NCI-H1694 (cell line): ENCODE results near the gene CD58.

ENCODE experiments used
- DNase-seq: peaks from one replicate; lab custom pipeline; 2025; lab: John Stamatoyannopoulos, UW

Gene CD58

DNA sequence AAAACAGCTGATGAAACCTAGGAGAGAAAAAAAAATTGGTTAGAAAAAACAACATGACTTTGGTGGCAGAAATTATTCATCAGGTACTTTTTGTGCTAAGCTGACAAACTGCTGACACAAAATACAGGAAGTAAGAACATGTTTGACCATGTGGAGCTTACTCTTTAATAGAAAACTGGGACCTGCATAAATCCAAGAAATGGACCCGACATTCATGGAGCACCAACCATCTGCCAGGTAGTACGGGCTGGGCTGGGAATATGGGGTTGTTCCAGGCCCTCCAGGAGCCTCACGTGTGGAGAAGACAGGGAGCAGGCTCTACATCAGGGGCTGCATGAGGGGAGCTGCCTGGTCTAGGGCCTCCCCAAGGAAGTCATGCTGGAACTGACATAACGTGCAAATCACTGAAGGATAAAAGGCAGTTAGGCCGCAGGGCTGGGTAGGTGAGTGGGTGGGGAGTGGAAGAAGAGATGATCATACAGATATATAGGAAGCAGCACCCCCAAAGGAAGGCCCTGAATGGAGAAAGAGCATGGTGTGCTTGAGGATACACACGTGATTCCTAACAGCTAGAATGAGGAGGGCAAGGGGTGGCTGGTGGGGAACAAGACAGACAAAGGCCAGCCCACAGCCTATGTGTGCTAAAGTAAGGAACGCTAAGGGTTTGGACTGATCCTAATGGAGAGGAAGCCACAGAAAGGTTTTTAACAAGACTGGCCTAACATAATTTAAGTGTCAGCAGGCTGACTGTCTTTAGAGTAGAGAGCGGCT lies 26.1 kb downstream of the CD58 start:
- DNase-seq: no peak

DNA sequence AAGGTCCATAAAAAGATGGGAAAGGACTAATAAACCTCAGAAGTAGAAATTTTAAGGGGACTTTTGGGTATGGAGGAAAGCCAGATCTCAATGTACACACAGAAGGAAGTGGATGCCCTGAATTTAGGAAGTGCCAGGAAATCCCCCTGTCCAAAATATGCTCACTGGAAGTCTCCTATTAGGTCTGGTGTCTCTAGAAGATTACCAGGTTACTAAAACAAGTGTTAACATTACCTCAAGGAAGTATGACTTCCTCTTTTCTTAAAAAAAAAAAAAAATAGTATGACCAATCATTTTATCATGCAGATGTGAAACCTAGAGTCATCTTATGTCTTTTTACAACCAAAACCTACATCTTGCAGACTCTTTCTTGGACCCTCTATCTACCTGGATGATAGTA lies 30.7 kb downstream of the CD58 start:
- no peak for DNase-seq

DNA sequence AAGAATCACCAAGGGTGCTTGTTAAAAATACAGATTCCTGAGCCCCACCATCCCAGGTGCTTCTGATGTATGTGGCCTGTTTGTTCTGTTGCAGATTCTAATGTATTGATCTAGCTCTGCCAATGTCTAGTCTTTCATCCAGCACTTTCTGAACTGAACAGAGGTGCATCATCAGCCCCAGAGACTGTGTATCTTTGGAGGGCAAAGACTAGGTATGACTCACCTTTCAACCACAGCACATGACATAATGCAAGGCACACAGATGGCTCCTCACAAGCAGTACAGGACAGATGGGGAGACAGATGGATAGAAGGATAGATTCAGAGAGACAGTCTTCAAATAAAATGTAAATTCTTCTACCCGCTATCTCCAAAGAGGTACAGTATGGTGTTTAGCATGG lies 32.3 kb downstream of the CD58 start:
- DNase-seq: peak; percentile 38

DNA sequence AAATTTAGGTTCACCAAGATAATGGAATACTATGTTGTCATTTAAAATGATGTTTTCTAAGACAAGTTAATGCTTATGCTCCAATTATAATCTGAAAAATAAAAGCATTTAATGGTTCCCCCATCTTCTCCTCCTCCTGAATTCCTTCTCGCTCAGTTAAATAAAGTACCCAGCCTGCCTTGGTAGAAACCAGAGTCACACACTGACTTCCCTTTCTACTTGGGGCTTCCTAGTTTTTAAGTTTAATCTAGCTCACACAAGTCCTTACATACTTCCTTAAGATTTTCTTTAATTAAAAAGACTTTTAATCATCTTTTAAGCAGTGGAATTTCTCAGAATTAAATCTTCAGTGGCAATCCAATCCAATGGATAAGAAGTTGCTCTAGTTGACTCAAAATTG lies 32.9 kb downstream of the CD58 start:
- no peak for DNase-seq

DNA sequence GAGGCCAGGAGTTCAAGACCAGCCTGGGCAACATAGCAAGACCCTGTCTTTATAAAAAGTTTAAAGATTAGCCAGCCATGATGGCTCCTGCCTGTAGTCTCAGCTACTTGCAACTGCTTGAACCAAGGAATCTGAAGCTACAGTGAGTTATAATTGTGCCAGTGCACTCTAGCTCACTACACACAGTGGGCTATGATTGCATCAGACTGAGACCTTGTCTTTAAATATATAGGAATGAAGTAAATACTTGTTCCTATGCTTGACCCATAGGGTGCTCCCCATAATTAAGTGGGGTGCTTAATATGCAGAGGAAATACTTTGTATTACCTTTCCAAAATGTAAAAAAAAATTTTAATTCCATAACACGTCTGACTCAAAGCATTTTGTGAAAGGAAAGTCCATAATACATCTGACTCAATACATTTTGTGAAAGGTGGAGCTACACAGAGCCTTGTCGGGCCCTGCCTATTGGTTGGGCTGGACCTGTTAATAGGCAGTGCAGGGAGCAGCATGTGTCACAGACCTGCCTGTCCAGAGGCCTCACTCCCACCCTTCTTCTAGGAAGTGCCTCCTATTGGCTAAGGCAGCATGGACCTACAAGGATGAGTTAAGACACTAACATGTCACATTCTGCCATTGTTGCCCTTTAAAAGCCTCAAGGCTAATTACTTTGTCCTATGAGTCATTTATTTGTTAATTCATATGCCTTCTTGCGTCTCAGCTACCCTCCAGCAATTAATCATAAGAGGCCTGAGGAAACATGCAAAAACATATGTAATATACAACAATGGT lies 33.6 kb downstream of the CD58 start:
- no peak for DNase-seq

DNA sequence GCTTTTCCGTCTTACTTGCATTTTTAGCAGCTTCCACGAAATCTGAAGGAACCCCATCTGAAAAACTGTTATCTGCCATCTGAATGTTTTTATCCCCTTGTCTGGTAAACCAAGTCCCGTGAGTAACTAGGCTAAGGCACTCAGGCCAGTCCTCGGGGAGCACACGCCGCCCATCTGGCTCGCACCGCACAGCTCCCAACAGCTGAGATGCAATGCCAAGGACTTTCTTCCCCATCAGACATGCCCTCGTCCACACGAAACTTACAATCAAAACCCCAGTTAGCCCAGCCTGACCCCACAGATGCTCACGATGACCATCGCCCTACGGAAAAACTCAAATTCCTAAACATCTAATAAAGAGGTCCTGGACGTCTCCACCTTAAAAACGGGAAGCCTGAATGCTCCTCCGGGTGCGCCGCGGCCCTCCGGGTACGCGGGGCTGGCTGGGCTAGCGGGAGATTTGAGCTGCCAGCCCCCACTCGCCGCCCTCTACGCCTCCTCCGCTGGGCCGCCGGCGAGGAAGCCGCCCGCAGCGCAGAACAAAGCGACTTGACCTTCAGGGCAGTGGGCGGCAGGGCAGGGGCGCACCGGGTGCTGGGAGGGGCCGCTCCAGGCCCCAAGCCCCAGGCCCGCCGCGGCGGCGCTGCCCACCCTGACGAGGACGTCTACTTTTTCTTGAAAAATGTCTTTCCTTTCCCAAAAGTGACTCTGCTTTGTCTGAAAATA lies 36.6 kb downstream of the CD58 start:
- no peak for DNase-seq

DNA sequence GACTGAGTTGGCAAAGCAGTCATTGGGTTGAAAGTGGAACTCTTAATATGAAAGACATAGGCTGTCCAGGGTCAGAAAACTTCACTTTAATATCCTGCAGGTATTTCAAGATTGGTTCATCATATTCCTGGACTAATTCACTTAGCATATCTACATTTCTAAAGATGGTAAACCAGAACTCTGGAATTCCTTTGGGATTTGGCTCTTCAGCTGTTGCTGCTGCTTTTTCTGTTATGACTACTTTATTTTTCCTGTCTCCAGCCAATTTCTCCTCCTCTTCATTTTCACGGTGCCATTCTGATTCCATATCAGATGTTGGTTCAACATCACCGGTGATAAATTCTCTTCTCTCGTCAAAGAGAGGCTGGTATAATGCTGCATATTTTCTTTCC lies 37.4 kb downstream of the CD58 start:
- no peak for DNase-seq

DNA sequence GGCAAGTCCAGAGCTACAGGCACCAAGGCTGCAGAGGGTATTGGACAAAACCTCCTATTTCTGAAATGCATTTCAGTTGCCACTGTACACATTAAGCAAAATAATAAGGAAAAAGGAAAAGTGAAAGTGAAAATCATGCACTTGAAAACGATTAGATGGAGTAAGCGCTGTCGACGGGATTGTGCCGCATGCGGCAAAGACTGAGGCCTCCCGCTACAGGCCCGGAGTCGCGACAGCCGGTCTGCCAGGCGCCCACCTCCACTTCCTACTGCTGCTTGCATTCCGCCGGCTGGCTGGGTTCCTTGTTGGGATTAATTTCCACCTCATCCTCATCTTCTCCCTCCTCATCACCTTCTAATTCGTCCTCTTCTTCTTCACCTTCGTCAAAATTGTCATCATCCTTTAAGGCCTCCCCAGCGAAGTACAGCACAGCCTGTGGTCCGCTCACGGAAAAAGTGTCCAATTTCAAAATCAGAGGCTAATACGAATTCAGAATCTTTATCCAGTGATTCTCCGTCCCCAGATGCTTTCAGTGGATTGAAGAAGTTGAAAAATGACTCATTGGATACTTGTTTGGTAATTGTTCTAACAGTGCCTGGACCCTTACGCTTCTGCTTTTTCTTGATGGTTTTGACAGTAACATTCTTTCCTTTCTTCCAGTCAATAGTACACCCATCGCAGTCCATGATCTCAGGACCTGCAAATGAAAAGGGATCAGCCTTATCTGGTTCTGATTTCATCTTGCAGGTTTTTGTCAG lies 38.0 kb downstream of the CD58 start:
- DNase-seq: no peak

DNA sequence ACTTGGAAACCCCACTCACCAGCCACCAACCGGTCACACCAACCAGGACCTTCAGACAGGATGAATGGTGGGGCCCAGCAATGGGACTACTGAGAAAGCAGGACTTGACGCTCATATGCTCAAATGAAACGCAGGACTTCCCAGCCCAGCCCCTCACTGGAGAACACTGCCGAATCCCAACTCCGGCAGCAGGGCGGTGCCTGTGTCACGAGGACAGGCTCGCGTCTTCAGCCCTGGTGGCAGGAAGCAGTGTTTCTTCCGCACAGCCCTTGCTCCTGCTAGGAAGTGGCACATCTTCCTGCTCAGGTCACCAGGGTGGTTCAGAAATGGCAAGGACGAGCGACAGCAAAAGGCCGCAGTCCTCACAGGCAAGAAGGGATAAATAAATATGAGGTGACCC lies 38.9 kb downstream of the CD58 start:
- no peak for DNase-seq

DNA sequence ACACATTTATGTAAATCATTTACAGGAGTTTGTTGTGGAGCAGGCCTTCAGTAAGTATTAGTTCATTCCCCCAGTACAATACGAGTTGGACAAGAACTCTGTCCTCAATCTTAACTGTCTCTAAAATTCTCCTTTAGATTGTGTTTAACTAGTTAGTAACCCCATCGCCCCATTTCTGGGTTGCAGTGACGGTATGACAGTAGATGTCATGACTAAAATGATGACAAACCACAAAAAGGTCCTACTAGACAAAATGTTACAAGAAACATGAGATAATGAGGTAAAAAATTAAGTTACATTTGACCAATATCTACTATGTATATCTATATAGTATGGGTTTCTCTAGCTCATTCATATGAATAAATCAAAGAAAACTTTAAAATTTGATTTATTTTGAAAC lies 41.1 kb downstream of the CD58 start:
- no peak for DNase-seq

DNA sequence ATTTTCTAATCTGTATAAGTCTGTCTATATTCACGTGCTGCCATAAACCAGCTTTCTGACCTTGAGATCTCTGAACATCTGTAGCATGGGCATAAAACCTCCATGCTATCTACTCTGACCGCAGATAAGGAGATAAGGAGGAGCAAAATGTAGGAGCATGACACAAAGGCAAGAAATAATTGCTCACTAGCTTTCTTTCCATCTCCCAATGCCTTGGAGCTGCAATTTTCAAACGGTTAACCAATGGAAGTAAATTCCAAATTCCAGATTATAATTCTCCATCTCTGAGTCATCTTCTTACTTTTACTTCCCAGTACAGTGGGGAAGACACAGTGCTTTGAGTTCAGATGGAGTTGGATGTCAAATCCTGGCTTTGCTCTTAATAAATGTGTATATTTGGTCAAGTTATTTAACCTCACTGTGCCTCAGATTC lies 41.6 kb downstream of the CD58 start:
- DNase-seq: no peak

DNA sequence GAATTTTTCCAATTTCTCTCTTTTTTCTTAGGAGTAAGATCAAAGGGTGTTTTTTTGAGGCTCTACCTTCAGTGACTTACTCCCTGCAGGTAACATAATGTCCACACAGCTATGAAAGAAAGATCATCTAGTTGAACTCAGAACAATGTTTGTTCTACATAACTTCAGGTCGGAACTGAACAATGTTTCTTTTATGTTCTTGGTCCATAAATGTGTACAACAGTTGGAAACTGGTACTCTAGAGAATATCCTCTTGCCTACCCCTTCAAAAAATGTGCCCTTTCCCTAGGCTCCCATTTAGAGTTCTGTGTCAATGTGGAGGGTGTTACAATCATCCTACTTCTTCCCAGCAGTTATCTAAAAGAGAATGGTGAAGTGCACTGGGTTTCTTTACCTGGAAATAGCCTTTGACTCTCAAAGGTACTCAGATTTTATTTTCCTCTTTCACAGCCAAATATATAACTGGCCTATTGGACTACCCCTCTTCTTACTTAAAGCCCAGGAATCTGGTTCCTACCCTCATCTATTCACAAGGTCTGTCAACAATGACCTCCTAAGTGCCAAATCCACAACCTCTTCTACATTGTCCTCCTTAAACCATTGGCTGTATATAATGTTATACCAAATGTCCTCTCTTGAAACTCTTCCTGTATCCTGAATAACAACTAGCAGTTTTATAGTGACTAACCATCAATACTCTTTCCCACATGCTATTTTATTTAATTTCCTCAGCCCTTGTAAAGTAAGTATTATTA lies 42.3 kb downstream of the CD58 start:
- no peak for DNase-seq

DNA sequence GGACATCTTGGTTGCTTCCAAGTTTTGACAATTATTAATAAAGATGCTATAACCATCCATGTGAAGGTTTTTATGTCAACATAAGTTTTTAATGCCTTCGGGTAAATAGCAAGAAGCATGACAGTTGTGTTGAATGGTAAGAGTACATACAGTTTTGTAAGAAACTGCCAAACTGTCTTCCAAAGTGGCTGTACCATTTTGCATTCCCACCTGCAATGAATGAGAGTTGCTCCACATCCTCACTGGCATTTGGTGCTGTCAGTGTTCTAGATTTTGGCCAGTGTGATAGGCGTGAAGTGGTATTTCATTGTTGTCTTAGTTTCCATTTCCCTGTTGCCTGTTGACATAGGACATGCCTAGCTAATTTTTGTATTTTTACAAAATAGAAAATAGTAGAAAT lies 45.4 kb downstream of the CD58 start:
- DNase-seq: no peak

DNA sequence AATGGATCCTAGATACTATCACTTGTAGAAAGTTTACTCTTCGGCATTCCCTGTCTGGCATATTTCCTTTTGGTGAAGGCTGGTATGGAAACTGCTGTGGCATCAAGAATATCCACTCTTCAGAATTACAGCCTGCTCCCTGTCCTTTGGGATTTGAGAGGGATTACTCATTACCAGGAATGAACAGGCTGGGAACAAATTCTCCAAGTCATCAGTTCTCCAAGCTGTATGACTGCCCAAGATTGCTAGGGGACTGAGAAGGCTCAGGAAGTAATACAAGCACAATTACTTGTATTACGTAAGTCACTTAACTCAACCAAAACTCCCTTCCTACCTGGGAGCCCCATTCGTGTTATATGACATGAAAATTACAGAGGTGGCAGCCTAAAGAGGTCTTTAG lies 49.6 kb downstream of the CD58 start:
- no peak for DNase-seq

DNA sequence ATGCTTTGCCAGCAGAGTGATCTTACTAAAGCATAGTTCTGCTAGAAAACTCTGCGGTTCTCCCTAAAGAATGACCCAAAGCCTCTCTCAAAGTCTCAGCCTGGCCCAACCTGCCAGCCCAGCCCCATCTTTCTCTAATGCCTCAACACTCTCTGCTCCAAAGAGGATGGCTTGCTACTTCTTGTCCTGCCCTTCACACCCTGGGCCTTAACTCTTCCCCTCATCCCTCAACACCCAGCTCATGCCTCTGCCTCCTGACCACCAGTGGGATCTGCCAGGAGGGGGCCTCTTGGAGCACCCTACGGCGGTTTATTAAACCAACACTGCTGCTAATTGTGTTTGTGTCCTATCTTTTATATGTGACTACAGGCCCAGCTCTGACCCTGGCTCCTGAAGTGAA lies 52.4 kb downstream of the CD58 start:
- no peak for DNase-seq

DNA sequence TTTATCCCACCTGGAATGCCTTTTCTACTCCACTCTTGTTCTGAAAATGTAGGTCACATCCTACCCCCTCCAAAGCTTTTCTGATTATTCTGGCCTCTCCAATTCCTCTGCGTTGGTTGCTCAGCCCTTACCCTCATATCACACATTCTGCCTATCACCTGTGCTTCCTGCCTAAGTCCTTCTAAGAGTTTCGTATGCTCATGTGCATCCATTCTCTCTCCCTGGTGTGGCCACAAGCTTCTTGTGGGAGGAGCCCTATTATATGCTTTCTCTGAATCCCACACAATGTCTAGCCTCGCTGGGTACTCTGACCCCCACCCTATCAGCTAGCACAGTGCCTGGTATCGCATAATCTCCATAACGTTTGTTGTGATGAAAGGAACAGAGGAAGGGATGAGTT lies 54.2 kb downstream of the CD58 start:
- DNase-seq: no peak

DNA sequence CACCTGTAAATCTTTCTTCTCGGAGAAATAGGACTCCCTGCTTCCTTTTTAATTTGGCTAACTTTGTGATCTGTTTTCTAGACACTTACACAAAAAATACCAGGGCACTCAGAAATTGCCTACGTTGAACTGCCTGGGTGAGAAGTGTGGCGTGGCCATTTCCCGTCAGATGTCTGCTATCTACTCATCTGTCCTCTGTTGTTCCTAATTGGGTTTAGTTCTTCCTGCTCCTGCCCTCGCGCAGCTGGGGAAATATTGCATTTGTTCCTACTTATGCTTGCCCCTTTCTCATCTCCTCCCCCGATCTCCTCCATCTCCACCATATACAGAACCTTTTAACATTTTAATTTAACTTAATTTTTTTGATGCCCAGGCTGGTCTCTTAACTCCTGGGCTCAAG lies 55.1 kb downstream of the CD58 start:
- DNase-seq: no peak

DNA sequence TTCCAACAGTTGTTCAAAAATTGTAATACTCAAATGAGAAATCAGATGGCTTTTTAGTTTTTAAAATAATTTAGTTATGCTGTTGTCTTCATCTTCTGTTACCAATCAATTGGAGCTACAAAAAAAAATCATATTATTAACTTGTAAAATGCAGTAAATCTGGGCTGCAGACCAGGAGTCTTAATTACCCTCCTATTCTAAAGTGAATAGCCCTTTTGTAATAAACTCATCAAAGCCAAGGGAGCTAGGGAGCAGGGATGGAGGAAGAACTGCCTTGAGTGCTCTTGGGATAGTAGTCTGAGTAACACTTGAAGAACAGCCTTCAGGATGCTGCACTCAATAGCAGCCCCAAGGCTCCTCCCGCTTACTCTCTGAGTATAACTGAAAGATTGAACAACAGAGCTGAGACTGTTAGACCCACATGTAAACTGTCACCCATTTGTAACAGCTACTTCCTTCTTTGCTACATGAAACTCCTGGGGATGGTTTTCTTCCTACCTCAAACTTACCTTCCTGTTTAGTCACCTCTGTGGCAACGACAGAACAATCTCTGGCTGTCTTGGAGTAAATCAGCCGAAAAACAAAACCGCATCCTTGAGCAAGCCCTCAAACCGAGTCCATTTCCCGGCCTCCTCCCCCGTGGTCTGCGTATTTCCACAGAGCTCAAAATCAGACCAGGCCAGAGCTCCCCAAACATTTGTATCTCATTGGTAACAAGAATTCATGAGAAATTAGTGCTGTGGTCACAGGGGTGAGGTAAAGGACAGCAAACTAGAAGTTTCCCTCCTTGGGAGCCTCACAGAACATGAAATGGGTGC lies 55.9 kb downstream of the CD58 start:
- DNase-seq: no peak

DNA sequence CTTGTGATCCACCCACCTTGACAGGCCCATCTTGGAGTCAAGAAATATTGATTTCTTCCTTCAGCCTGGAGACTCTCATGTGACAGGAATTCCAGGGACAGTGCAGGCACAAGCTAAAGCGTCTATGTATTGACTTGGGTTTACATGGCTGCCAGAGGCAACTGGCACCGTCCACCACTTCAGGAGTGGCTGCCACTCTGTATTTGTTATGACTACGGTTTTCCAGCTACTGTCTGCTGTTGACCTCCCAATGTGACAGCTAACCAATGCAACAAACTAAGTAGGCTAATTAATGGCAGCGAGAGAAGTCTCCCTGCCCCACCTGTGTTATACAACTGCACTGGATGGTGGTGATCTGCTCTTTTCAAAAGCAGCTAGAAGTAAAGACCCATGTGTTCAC lies 56.9 kb downstream of the CD58 start:
- DNase-seq: no peak

DNA sequence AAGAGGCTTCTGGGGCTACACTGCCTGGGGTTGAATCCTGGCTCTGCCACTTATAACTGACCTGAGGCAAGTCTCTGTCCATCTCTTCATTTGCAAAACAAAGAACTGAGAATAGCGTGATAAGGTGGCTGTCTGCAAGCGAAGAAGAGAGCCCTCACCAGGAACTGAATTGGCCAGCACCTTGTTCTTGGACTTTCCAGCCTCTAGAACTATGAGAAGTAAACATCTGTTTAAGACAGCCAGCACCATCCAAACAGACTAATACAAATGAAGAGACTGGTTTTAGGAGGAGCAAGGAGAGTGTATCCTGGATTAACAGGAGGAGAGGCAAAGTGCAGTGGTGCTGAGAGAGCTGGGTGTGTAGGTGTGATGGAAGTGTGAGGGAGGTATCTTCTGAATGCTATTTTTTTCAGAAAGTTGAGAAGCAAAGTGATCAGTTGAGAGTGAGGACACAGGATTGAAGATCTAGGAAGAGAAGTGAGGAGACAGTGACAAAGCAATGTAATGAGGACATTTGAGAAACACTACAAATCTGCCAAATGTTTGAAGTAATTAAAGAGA lies 59.3 kb downstream of the CD58 start:
- DNase-seq: no peak
